Measurements from ENCODE around the gene ALDOB. TPM values are rescaled to one million over a fixed set of nuclear protein-coding genes. Genes with fewer than 3 reads are reported as not detected.

ALDOB gene
- total and polyA plus RNA-seq, 2 of the 13 experiments (the other 11 are each of a cell fraction or from before 2014, with no cell fraction given), result 0.29 to 0.97 TPM

DNA sequence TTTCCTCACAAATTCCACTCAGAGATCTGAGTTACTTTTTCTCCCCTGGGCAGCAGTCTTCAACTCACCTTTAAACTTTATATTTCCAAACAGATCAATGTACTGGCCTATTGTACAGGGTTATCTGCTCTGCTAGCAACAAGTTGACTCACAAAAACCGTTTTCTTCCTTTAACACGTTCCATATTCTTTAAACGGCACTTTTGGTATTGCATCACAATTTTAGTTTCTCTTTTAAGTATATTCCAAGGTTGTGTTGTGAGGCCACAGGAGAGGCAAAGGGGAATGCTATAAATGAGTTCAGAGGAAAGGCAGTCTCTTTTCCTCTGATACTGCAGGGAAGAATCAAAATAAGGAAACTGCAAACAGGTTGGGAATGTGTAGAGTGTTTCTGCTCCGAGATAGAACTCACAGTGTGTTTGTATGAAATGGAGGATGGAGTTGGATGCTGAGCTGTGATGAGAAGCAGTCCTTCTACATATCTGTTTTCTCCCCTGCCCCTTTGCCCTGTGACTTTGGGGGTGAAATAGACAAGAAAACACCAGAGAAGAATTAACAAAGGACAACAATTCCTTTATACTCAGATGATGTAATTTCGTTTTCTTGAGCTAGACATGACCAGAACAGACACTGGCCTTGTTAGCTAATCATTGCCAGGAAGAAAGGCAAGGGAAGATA, 9.9 kb upstream of the ALDOB start (continued):
- TF ChIP-seq, protein P1, sequence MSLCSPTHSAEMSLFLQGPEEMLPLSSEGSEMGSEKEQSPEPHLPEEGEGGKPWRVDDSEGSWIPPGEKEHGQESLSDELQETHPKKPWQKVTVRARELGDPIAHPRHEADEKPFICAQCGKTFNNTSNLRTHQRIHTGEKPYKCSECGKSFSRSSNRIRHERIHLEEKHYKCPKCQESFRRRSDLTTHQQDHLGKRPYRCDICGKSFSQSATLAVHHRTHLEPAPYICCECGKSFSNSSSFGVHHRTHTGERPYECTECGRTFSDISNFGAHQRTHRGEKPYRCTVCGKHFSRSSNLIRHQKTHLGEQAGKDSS (CRISPR knock-in tag; IDR thresholded peaks at IDR 0.05; ENCODE audit: borderline replicate concordance, low read depth), result no peak
- TF ChIP-seq, protein P2, sequence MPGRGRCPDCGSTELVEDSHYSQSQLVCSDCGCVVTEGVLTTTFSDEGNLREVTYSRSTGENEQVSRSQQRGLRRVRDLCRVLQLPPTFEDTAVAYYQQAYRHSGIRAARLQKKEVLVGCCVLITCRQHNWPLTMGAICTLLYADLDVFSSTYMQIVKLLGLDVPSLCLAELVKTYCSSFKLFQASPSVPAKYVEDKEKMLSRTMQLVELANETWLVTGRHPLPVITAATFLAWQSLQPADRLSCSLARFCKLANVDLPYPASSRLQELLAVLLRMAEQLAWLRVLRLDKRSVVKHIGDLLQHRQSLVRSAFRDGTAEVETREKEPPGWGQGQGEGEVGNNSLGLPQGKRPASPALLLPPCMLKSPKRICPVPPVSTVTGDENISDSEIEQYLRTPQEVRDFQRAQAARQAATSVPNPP (CRISPR knock-in tag; IDR thresholded peaks at IDR 0.05), result 0 out of 2 replicates have a peak, but pooled peaks have one; percentile 19
- TF ChIP-seq HINFP (CRISPR knock-in tag; IDR thresholded peaks at IDR 0.05; ENCODE audit: low read depth) (no peak), ZNF850 (CRISPR knock-in tag; conservative IDR thresholded peaks at IDR 0.05) (no peak), BHLHE40 (IDR thresholded peaks at IDR 0.05; ENCODE audit: low read length) (no peak), ZNF121 (CRISPR knock-in tag; IDR thresholded peaks at IDR 0.05) (no peak), SMARCC2 (IDR thresholded peaks at IDR 0.05) (no peak), TARDBP (CRISPR knock-in tag; IDR thresholded peaks at IDR 0.05) (peak; percentile 15; the same call in 1 of the 2 replicates), SAFB2 (CRISPR knock-in tag; IDR thresholded peaks at IDR 0.05; ENCODE audit: borderline replicate concordance, low read depth) (no peak), ZNF776 (CRISPR knock-in tag; IDR thresholded peaks at IDR 0.05) (no peak), ZKSCAN1 (IDR thresholded peaks at IDR 0.05; ENCODE audit: low read length) (no peak), ZBTB26 (CRISPR knock-in tag; IDR thresholded peaks at IDR 0.05; ENCODE audit: borderline replicate concordance) (no peak), IKZF5 (CRISPR knock-in tag; IDR thresholded peaks at IDR 0.05) (no peak), FOXK2 (IDR thresholded peaks at IDR 0.05) (no peak), ZMAT3 (CRISPR knock-in tag; conservative IDR thresholded peaks at IDR 0.05) (no peak), ZNF274 (CRISPR knock-in tag; IDR thresholded peaks at IDR 0.05) (no peak), ZNF75D (CRISPR knock-in tag; IDR thresholded peaks at IDR 0.05; ENCODE audit: borderline replicate concordance) (no peak), MED8 (CRISPR knock-in tag; IDR thresholded peaks at IDR 0.05; ENCODE audit: insufficient replicate concordance) (peak; percentile 23), TEF (CRISPR knock-in tag; IDR thresholded peaks at IDR 0.05) (no peak)
- TF ChIP-seq, protein P3, sequence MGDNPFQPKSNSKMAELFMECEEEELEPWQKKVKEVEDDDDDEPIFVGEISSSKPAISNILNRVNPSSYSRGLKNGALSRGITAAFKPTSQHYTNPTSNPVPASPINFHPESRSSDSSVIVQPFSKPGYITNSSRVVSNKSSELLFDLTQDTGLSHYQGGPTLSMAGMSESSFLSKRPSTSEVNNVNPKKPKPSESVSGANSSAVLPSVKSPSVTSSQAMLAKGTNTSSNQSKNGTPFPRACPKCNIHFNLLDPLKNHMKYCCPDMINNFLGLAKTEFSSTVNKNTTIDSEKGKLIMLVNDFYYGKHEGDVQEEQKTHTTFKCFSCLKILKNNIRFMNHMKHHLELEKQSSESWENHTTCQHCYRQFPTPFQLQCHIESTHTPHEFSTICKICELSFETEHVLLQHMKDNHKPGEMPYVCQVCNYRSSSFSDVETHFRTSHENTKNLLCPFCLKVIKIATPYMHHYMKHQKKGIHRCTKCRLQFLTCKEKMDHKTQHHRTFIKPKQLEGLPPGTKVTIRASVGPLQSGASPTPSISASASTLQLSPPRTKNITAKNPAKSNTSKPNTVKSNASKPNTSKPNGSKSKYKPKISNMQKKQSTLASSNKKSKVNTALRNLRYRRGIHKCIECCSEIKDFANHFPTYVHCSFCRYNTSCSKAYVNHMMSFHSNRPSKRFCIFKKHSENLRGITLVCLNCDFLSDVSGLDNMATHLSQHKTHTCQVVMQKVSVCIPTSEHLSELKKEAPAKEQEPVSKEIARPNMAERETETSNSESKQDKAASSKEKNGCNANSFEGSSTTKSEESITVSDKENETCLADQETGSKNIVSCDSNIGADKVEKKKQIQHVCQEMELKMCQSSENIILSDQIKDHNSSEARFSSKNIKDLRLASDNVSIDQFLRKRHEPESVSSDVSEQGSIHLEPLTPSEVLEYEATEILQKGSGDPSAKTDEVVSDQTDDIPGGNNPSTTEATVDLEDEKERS (CRISPR knock-in tag; IDR thresholded peaks at IDR 0.05), result peak; percentile 67; the same call in 1 of the 2 replicates
